AG08396 (cell line): ENCODE results near the gene CFLAR.
"Not testable (repeated sequence)": the region's sequence is repeated elsewhere in the genome, so short reads cannot be mapped to it uniquely, and the experiment has no call there.

ENCODE experiments used
- DNase-seq: peaks from one replicate; pipeline ENCODE4 v3.0.0; 2012; ENCODE audit warnings: low spot score, mixed read lengths

CFLAR gene

DNA sequence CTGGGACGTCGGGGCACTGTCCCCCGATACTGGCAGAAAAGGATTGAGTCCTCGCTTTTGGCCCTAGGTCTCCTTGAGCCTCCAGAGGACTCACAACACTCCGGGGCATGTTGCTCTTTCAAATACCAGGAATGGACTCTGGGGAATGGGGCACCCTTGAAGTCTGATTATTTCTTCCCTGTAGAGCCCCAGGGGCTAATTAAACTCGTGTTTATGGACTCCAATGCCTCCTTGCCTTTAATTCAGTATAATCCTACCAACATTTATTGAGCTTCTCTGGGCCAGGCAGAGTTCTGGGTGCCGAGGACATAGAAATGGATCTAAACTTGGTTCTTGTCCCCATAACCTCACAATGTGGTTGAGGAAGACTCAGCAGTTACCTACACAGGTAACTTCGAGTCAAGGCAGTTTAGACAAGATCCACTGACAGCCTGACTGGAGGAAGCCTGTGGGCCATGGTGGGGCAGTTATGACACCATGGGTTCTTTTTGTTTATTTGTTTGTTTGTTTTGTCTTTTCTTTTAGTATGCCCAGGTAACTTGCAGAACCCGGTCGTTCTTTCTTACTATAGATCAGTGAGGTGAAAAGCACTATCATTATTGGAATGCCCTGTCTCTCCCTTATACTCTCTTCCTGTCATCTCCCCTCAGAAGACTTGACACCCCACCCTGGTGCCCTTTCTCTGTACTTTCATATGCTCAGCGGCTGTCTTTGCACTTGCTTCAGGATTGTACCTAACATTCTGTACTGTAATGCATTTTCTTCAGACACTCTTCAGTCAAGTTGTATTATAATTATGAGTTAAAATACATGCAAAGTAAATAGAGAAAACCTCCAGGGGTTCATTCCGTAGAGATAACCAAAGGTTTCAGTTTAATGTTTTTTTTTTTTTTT is 3.2 kb downstream of the CFLAR start:
- DNase-seq: peak; percentile 40

DNA sequence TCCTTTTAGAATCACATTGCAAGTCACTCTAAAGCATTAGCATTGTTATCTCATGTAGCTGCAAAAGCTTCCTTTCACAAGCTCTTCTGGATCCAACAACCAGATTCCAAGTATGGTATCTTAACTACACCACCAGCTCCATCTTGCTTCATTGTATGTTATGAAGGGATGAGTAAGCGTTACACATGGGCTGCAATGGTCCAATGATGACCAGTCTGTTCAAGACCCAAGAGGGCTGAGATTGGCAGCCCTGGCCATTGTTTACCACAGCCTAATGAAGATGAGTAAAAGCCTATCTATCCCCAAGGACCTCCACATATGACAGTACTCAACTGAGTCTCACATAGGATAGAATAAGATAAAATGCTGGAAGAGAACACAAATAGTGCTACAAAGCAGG is 6.3 kb downstream of the CFLAR start:
- no peak for DNase-seq

- peak; percentile 34 for DNase-seq
Measured at GRCh38 chr2:201126308-201127151, 10.6 kb downstream of the CFLAR start.

DNA sequence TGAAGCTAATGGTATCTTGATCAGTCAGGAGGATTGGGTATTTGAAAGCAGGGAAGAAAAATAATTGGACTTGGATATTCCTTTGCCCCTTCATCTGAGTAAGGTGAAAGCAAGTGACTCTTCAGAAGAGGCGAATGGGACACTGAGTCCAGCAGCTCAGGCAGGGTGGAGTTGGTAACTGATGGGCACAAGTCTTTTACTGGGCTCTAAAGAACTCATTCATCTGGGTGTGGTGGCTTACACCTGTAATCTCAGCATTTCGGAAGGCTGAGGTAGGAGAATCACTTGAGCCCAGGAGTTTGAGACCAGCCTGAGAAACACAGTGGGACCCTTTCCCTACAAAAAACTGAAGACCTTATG is 11.2 kb downstream of the CFLAR start:
- DNase-seq: no peak

DNA sequence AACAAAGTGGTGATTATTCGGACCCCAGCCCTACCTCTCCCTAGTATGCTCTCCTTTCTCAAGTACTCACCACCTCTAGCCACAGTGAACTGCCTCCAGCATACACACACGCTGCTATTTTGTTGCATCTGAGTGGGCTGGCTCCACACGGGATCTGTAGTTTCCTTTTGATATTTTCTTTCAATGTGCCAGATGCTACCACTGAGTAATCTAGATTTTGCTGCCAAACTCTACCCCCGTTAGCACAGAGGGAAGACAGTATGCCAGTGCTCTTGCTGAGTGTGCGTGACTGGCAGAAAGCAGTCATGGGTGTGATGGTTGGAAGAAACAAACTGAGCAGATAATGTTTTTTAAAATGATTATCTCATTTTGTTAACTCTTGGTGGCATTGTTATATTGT is 11.6 kb downstream of the CFLAR start:
- peak; percentile 63 for DNase-seq

DNA sequence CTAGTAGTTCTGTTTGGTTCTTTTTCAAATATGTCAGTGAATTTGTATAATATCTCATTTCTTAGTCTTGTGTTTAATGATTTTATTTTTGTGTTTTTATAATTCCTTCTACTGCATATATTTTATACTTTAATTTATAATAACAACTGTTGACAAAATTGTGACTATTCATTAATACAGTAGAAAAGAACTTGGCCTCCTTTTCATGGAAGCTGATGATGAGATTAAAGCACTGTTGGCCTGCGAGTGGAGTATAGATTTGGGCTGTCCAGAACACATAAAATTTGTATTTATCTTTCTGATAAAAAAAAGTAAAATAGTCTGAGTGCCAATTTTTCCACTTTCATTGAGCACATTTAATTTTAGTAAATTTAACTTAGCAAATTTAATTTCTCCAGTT is 12.1 kb downstream of the CFLAR start:
- no peak for DNase-seq

- peak; percentile 32 for DNase-seq
Measured at GRCh38 chr2:201128933-201129505, 13.1 kb downstream of the CFLAR start.

- peak; percentile 52 for DNase-seq
Measured at GRCh38 chr2:201130524-201131186, 14.7 kb downstream of the CFLAR start.

DNA sequence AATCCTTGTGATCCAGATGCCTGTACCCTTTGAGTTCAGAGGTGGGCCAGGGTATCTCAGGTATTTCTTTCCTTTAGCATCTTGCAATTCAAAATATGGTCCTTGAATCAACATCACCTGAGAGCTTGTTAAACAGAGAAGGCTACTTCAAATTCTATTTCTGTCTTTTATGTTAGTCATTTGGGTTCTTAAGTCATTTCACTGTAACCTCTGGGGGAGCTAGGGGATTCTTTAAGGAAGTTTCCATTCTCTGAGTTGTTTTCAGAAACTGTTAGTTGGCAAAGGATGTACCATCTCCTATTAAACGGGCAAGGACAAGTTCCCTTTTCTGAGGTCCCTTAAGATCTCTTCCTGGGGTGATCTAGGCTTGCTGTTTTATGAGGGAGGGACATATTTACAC is 16.6 kb downstream of the CFLAR start:
- DNase-seq: no peak

DNA sequence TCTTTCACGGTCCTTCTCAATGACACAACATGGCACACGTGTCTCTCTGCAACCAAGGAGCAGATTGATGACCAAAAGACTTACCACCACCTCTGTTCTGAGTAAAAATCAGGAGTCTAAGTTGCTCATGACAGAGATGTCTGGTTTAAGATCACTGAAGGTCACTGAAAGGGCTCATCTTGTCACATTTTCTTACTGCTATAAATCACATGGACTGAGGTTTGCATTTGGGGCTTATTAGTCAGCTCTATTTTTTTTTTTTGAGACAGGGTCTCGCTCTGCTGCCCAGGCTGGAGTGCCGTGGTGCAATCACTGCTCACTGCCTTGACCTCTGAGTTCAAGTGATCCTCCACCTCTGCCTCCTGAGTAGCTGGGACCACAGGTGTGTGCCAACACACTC is 19.4 kb downstream of the CFLAR start:
- DNase-seq: no peak

- no peak for DNase-seq
Measured at GRCh38 chr2:201136889-201137321, 20.9 kb downstream of the CFLAR start.

DNA sequence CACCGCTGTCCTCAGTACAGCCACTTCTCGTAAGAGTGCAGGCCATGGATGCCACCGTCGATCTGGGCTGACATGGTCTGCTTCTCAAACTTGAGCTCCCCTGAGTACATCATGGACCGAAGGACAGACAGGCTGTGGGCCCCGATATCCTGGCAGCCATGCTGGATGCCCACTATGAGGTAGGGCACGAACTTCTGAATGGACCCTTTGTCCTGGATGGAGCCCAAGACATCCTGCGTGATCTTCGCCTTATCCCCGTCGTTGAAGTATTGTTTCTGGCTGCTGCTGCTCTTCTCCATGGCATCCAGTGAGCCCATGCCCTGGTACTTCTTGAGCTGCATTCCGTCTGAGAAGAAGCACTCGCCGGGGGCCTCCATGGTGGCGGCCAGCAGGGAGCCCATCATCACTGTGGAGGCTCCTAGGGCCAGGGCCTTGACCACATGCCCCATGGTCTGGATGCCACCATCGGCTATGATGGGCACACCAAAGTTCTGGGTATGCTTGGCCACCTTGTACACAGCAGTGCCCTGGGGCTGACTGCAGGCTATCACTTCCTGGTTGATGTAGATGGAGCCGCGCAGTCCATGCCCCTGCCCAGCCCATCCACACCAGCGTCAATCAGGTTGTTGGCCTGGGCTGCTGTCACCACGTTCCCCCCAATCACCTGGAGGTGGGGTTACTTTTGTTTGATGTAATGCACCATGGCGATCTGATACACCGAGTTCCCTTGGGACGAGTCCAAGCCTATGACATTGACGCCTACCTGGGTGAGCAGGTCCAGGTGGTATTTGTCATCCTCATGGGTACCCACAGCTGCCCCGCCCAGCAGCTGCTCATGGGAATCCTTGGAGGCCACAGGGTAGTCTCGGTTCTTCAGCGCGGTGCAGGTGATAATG is 21.8 kb downstream of the CFLAR start:
- DNase-seq: no peak

- DNase-seq: no peak
Measured at GRCh38 chr2:201138401-201138970, 22.5 kb downstream of the CFLAR start.

DNA sequence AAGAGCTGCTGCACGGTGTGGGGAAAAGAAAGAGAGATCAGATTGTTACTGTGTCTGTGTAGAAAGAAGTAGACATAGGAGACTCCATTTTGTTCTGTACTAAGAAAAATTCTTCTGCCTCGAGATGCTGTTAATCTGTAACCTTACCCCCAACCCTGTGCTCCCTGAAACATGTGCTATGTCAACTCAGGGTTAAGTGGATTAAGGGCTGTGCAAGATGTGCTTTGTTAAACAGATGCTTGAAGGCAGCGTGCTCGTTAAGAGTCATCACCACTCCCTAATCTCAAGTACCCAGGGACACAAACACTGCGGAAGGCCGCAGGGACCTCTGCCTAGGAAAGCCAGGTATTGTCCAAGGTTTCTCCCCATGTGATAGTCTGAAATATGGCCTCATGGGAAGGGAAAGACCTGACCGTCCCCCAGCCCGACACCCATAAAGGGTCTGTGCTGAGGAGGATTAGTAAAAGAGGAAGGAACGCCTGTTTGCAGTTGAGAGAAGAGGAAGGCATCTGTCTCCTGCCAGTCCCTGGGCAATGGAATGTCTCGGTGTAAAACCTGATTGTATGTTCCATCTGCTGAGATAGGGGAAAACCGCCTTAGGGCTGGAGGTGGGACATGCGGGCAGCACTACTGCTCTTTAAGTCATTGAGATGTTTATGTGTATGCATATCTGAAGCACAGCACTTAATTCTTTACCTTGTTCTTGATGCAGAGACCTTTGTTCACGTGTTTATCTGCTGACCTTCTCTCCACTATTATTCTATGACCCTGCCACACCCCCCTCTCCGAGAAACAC is 23.2 kb downstream of the CFLAR start:
- DNase-seq: not testable (repeated sequence)

DNA sequence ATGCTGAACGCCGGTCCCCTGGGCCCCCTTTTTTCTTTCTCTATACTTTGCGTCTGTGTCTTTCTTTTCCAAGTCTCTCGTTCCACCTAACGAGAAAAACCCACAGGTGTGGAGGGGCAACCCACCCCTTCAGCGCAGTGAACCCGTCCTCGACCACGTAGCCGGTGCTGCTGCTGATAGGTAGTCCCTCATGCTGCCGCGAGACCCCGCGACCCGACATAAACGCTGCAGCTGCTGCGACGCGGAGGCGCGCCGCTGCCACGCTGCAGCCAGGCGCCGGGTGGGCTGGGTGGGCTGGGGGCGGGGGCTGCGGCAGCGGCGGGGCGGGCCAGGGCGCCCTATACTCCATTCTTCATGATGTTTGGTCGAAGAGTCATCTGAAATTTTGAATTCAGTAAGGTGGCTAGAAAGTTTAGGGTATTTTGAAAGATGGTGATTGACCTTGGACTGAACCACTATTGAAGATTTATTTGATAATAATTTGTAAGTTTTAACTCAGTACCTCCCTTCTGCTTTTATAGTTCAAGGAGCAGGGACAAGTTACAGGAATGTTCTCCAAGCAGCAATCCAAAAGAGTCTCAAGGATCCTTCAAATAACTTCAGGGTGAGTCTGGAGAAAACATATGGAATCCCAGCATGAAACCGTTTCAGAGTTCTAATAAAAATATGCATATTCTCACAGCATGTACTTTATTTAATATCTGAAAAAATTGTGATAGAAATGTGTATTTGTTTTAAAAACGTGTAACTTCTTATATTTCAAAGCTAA is 24.1 kb downstream of the CFLAR start:
- DNase-seq: no peak

DNA sequence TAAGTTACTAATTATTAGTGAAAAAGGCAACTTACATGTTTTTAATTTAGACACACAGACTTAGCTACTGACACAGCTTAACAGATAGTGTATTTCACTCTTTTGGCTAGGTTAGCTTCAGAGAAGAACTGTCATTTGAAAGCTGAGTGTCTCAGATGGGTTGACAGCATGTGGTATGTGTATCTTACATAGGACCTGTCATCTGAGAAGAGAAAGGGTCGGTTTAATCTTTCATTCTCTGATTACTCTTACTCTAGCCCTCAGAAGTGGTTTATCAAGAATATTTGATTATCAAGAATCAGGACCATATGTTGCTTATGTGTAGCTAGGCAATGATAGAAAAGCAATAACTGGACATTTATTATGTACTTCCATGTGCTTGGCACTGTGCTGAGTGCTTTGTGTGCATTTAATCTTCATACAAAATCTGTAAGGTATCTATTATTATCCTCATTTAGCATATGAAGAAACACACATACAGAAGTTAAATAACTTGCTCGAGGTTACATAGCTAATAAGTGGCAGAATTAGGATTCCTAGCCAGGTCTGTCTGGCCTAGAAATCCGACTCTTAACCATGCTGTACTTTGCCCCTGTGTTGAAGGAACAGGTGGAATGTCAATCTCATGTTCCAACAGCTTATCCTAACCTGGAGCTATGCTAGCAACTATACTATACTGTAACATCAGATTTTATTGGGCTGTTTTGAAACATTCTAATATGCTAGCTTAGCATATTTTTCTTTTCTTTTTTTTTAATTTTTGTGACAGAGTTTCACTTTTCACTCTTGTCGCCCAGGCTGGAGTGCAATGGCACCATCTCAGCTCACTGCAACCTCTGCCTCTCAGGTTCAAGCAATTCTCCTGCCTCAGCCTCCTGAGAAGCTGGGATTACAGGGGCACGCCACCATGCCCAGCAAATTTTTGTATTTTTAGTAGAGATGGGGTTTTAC is 28.4 kb downstream of the CFLAR start:
- no peak for DNase-seq

GRCh38 chr2:201148434-201148990 is 32.5 kb downstream of the CFLAR start:
- no peak for DNase-seq
